Hepatocyte (in vitro differentiated cells): Measurements from ENCODE around the gene ZDHHC24.

Experiments
- EZH2 ChIP-seq: fragments of 200-600 bp; sonication (generic); IDR thresholded peaks from 2 replicates; pipeline ENCODE4 v1.6.1; 2016; ENCODE audit warnings: antibody characterized with exemption, mild to moderate bottlenecking, borderline replicate concordance
- TF ChIP-seq, protein P1 (sequence below): fragments of 200-600 bp; sonication (generic); IDR thresholded peaks from 2 replicates; pipeline ENCODE4 v1.5.1; 2016; ENCODE audit warnings: antibody characterized with exemption, mild to moderate bottlenecking; ENCODE audit not compliant: poor library complexity

DNA sequence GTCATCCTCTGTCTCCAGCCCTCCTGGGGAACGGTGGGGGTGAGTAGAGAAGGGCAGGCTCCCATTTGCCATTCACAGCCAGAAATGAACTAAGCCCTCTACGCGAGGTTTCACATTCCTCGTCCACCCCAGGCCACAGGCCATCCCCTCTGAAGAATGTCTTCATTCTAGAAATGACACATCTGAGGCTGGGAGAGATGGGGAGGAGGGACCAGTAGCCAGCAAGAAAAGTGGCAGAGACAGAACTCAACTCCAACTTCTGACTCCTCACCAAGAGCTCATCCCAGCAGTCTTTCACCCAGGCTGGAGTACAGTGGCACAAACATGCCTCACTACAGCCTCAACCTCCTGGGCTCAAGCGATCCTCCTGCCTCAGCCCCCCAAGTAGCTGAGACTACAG is 19.1 kb upstream of the ZDHHC24 start:
- TF ChIP-seq, protein P1, sequence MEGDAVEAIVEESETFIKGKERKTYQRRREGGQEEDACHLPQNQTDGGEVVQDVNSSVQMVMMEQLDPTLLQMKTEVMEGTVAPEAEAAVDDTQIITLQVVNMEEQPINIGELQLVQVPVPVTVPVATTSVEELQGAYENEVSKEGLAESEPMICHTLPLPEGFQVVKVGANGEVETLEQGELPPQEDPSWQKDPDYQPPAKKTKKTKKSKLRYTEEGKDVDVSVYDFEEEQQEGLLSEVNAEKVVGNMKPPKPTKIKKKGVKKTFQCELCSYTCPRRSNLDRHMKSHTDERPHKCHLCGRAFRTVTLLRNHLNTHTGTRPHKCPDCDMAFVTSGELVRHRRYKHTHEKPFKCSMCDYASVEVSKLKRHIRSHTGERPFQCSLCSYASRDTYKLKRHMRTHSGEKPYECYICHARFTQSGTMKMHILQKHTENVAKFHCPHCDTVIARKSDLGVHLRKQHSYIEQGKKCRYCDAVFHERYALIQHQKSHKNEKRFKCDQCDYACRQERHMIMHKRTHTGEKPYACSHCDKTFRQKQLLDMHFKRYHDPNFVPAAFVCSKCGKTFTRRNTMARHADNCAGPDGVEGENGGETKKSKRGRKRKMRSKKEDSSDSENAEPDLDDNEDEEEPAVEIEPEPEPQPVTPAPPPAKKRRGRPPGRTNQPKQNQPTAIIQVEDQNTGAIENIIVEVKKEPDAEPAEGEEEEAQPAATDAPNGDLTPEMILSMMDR = no peak
- TF ChIP-seq EZH2 = no peak
